HS-27A (cell line): ENCODE results near the gene RABL6.
"Not testable (repeated sequence)": the region's sequence is repeated elsewhere in the genome, so short reads cannot be mapped to it uniquely, and the experiment has no call there.

Experiments used
- DNase-seq: peaks from one replicate; pipeline ENCODE4 v3.0.0-alpha.2; 2012; ENCODE audit warnings: low read depth, missing footprints

Gene RABL6

DNA sequence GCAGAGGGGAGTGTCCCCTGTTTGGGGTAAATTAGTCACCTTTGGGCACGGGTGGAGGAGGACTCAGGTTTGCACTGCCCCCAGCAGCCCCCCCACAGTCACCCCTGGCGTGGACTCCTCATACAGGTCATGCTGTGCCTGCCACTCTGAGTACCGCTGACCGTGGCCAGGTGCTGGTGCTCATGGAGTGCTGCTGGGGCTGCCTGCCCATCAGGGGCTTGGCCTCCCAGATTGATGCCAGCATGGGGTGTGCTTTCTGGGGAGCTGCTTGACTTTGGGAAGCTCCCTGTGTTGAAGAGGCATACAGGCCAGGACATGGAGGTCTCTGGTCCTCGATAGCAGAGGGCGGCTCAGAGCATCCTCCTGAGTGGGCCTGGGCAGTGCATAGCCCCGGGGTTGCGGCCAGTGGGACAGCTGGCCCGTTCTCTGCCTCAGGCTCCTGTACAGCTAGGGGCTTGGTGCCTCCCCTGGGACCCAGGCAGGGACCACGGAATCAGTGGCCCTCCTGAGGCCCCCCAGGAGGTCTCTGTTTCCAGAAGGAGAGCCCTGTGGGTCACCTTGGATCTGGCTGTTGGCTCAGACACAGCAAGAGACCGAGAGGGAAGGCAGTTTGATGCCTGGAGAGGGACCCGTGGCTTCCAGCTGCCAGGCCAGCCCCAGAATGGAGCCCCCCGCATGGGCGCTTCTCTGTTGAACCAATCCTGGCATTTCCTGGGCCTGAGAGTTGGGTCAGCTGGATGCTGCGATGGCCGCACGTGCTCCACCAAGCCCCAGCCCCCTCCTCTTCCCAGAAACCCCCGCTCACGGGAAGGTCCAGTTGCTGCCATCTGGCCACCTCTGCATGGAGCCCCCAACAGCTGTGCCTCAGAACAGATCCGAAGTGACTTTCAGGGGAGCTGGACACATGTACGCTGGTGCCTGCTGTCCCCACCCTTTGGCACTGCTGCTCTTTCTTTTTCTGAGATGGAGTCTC, 28.5 kb downstream of the RABL6 start:
- DNase-seq = no peak

DNA sequence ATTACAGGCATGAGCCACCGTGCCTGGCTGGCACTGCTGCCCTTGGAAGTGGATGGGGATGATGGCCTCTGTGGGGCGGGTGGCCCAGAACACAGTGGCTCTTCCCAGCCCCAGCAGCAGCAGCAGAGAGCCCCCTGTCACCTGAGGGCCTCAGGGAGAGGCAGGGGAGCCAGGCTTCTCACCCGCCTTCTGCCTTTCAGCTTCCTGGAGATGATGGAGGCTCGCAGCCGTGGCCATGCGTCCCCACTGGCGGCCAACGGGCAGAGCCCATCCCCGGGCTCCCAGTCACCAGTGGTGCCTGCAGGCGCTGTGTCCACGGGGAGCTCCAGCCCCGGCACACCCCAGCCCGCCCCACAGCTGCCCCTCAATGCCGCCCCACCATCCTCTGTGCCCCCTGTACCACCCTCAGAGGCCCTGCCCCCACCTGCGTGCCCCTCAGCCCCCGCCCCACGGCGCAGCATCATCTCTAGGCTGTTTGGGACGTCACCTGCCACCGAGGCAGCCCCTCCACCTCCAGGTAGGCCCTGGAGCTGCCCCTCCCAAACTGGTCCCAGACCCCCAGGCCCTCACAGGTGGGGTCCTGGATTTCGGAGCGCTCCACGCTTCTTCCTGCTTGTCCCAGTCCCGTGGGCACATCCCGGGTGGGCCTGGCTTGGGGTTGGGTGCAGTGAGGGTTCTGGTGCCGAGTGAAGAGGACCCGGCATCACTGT, 29.6 kb downstream of the RABL6 start:
- no peak for DNase-seq

DNA sequence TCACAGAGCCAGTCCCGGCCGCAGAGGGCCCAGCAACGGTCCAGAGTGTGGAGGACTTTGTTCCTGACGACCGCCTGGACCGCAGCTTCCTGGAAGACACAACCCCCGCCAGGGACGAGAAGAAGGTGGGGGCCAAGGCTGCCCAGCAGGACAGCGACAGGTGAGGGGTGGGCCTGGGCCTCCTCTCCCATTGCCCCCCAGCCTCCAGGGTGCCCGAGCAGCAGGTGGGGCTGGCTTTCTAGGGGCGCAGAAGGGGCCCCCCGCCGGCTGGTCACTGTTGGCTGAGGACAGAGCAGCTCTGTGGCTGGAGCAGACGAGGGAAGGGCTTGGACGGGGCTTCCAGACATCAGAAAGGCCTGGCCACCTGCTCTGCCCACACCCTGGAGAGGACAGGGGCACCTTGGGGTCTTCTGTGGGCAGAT, 30.1 kb downstream of the RABL6 start:
- not testable (repeated sequence) for DNase-seq

GRCh38 chr9:136838314-136839228, 30.8 kb downstream of the RABL6 start:
- DNase-seq = no peak

GRCh38 chr9:136839229-136840139, 31.7 kb downstream of the RABL6 start:
- no peak for DNase-seq

DNA sequence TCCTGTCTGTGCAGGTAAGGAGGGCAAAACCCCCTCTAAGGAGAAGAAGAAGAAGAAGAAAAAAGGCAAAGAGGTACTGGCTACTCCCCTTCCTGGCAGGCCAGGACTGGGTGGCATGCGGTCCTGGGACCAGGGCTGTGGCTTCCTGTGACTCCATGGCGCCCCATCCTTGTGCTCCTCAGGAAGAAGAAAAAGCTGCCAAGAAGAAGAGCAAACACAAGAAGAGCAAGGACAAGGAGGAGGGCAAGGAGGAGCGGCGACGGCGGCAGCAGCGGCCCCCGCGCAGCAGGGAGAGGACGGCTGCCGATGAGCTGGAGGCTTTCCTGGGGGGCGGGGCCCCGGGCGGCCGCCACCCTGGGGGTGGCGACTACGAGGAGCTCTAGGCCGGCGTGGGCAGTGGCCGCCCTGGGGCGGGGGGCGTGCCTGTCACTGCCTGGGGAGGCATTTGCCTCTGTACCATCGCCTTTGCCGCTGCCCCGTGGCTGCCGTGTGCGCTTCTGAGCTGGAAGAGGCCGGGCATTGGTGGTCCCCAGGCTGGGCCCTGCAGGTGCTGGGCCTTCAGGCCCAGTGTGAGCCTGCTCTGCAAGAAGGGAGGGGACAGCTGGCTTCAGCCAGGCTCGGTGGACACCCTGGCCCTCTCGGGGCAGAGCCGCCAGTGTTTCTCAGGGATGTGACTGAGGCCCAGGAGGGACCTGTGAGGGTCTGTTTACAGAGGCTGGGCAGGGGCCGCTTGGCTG, 32.6 kb downstream of the RABL6 start:
- no peak for DNase-seq

- no peak for DNase-seq
These were observed 33.3 kb downstream of the RABL6 start for GRCh38 chr9:136840877-136841645.

DNA sequence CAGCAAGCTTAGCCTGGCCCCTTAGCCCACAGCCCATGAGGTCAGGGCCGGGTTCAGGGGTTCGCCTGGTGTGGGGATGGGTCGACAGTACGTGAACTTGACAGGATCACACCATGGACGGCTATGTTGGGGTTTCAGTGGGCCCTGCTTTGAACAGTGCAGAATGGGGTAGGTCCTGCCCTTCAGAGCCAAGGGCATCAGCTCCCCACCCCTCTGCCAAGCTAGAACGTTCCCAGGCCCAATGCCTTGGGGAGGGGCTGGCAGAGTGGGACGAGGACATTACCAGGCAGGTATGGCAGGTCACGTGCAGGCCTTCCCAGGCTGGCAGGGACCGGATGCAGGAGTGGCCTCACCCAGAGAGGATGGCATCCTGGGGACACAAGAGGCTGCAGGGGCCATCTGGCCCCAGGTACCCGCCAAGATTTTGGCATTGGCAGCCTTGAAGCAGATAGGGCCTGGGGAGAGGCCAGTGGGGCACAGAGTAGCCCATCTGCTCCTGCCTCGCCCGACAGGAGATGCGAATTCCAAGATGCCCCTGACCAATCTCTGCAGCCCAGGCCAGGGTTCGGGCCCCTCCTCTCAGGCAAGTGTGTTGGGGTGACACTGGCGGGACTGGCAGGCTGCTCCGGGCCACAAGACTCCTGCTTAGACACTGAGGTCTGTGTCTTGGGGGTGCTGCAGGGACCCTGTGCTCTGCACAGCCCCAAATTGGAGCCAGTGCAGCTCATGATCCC, 34.1 kb downstream of the RABL6 start:
- DNase-seq = not testable (repeated sequence)

GRCh38 chr9:136842380-136842948, 34.7 kb downstream of the RABL6 start, which contains the start of gene AJM1:
Gene AJM1 (plus strand): TSS chr9:136842478. CDS start chr9:136844415, 1,937 bp downstream.
- DNase-seq = not testable (repeated sequence)

GRCh38 chr9:136843159-136843800, 35.5 kb downstream of the RABL6 start:
- not testable (repeated sequence) for DNase-seq

DNA sequence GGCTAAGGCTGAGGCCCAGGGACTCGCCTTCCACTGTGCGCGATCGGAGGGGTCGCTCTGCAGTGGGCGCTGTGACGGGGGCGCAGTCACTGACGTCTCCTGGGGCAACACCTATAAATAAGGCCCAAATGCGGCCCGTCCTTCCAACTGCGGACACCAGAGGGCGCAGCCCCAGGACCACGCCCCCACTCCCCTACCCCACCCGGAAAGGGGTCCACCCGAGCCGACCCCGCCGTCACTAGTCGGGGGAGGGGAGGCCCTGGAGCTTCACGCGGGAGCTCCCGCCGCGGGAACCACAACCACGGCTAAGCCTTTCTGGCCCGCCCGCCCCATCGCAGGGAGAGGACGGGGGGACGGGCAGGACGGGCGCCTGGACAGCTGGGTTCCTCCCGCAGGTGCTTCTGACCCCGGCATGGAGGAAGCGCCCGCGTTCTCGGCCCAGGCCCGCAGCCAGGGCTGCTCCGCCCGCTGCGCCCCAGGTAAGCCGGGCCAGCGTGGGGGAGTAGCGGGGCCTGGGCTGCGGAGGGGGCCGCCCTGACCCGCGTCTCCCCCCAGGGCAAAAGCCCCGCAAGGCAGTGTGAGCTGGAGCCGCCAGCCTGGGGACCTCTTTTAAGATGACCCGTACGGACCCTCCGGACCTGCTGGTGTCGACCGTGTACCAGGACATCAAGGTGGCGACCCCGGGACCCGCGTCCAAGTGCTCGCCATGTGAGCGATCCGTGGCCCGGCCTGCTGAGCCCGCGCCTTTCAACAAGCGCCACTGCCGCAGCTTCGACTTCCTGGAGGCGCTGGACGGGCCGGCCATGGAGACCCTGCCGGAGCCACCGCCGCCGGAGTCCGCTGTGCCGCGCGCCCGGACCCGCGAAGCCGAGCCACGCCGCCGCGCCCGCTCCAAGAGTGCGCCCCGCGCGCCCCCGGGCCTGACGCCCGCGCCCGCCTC, 36.3 kb downstream of the RABL6 start:
- DNase-seq = not testable (repeated sequence)

GRCh38 chr9:136844761-136845464, 37.2 kb downstream of the RABL6 start:
- no peak for DNase-seq

DNA sequence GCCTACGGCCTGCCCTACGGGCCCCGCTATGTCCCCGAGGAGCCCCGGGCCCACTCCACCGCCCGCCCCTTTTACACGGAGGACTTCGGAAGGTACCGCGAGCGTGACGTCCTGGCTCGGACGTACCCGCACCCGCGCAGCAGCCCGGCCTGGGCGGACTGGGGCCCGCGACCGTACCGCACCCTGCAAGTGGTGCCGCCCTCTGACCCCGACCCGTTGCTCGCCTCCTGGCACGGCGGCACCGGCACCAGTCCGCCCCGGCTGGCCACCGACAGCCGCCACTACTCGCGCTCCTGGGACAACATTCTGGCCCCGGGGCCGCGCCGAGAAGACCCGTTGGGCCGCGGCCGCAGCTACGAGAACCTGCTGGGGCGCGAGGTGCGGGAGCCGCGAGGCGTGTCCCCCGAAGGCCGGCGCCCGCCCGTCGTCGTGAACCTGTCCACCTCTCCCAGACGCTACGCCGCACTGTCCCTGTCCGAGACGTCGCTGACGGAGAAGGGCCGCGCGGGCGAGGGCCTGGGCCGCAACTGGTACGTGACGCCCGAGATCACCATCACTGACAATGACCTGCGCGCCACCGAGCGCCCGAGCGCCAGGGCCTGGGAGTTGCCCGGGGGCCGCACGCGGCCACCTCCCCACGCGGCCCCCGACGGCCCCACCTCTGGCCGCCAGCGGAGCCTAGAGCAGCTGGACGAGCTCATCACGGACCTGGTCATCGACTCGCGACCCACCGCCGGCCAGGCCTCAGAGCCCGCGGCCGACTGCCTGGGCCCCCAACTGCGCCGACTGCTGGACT, 37.9 kb downstream of the RABL6 start:
- DNase-seq = no peak

DNA sequence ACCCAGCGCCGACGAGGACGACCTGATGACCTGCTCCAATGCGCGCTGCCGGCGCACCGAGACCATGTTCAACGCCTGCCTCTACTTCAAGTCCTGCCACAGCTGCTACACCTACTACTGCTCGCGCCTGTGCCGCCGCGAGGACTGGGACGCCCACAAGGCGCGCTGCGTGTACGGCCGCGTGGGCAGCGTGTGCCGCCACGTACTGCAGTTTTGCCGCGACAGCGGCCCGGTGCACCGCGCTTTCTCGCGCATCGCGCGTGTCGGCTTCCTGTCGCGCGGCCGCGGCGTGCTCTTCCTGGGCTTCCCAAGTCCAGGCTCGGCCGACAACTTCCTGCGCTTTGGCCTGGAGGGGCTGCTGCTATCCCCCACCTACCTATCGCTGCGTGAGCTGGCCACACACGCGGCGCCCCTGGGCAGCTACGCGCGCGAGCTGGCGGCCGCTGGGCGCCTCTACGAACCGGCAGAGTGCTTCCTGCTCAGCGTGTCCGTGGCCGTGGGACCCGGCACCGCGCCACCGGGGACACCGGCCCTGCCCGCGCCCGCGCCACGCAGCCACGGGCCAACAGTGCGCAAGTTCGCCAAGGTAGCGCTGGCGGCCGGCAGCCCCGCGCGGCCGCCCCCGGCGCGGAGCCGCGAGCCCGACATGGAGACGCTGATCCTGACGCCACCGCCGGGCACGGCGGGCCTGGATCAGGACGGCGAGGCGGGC, 38.8 kb downstream of the RABL6 start:
- no peak for DNase-seq
